Embryonic facial prominence (tissue), 1 donor: ENCODE data around the gene LRRC4C.

ENCODE experiments used
- DNase-seq: peaks from one replicate; pipeline ENCODE4 v3.0.0-alpha.2; 2016; ENCODE audit errors: extremely low spot score

The LRRC4C gene

GRCh38 chr11:40506226-40506625 lies 953.2 kb downstream of the LRRC4C start:
- no peak for DNase-seq

GRCh38 chr11:40491341-40491740 lies 968.1 kb downstream of the LRRC4C start:
- no peak for DNase-seq

GRCh38 chr11:40467771-40468170 lies 991.7 kb downstream of the LRRC4C start:
- no peak for DNase-seq

GRCh38 chr11:40445391-40445790 lies 1014.1 kb downstream of the LRRC4C start:
- no peak for DNase-seq

- no peak for DNase-seq
Observed at GRCh38 chr11:40444151-40444550, 1015.3 kb downstream of the LRRC4C start.

GRCh38 chr11:40435344-40435743 lies 1024.1 kb downstream of the LRRC4C start:
- no peak for DNase-seq

- no peak for DNase-seq
Observed at GRCh38 chr11:40434926-40435325, 1024.5 kb downstream of the LRRC4C start.

- DNase-seq = no peak
Observed at GRCh38 chr11:40432358-40432757, 1027.1 kb downstream of the LRRC4C start.

- DNase-seq = no peak
Observed at GRCh38 chr11:40425168-40425567, 1034.3 kb downstream of the LRRC4C start.

GRCh38 chr11:40421208-40421981 lies 1038.1 kb downstream of the LRRC4C start:
- no peak for DNase-seq

GRCh38 chr11:40417627-40418026 lies 1041.8 kb downstream of the LRRC4C start:
- DNase-seq = no peak

GRCh38 chr11:40407355-40407754 lies 1052.1 kb downstream of the LRRC4C start:
- DNase-seq = no peak

- no peak for DNase-seq
Observed at GRCh38 chr11:40405614-40406013, 1053.8 kb downstream of the LRRC4C start.

GRCh38 chr11:40403321-40403720 lies 1056.1 kb downstream of the LRRC4C start:
- no peak for DNase-seq

GRCh38 chr11:40401132-40401853 lies 1058.2 kb downstream of the LRRC4C start:
- DNase-seq = no peak

GRCh38 chr11:40397141-40397540 lies 1062.3 kb downstream of the LRRC4C start:
- no peak for DNase-seq

GRCh38 chr11:40393511-40393910 lies 1065.9 kb downstream of the LRRC4C start:
- DNase-seq = no peak

GRCh38 chr11:40391679-40392078 lies 1067.8 kb downstream of the LRRC4C start:
- DNase-seq = no peak

- no peak for DNase-seq
Observed at GRCh38 chr11:40388097-40388818, 1071.2 kb downstream of the LRRC4C start.

GRCh38 chr11:40387240-40387980 lies 1072.0 kb downstream of the LRRC4C start:
- DNase-seq = no peak

GRCh38 chr11:40384991-40385390 lies 1074.5 kb downstream of the LRRC4C start:
- no peak for DNase-seq

- DNase-seq = no peak
Observed at GRCh38 chr11:40381481-40381880, 1078.0 kb downstream of the LRRC4C start.
